Skeletal muscle tissue (tissue), 4 donors: ENCODE data around the gene C4orf17. TPM values are rescaled to one million over a fixed set of nuclear protein-coding genes. Genes with fewer than 3 reads are reported as not detected.
"Not testable (repeated sequence)": the region's sequence is repeated elsewhere in the genome, so short reads cannot be mapped to it uniquely, and the experiment has no call there.

Experiments used
- H3K27ac ChIP-seq: one replicate; pipeline ENCODE4 v1.7.0; 2013; ENCODE audit warnings: mild to moderate bottlenecking, low read depth, low read length, inconsistent platforms
- H3K27me3 ChIP-seq, 3 donors: one replicate each; pipeline ENCODE4 v1.7.0; 2013; ENCODE audit warnings: low read length in 3 of 3; ENCODE audit not compliant: control insufficient read depth in 3 of 3, insufficient read depth in 3 of 3
- H3K36me3 ChIP-seq, 3 donors: one replicate each; pipeline ENCODE4 v1.7.0; 2013; ENCODE audit warnings: low read length in 3 of 3; ENCODE audit not compliant: control insufficient read depth in 3 of 3, insufficient read depth in 3 of 3
- H3K4me1 ChIP-seq, 3 donors: one replicate each; pipeline ENCODE4 v1.7.0; 2013; ENCODE audit warnings: low read length in 3 of 3, mild to moderate bottlenecking in 3 of 3; ENCODE audit not compliant: control insufficient read depth in 3 of 3, insufficient read depth in 3 of 3
- H3K4me3 ChIP-seq, 3 donors: one replicate each; pipeline ENCODE4 v1.7.0; 2013; ENCODE audit warnings: low read length in 3 of 3
- H3K9ac ChIP-seq, 3 donors: one replicate each; pipeline ENCODE4 v1.7.0; 2013; ENCODE audit warnings: low read length in 3 of 3, mild to moderate bottlenecking in 3 of 3, moderate library complexity in 2 of 3, low read depth in 1 of 3
- H3K9me3 ChIP-seq, 3 donors: one replicate each; pipeline ENCODE4 v1.7.0; 2013; ENCODE audit warnings: low read length in 3 of 3; ENCODE audit not compliant: control insufficient read depth in 3 of 3
- total RNA-seq: library from RNA; depleted of rRNA; stranded (reverse); fragments of >200 nt; gene quantifications from one replicate; pipeline ENCODE4 v1.2.3, GENCODE V29; 2014
- donor health status: Osteomylitis.

The C4orf17 gene
- total RNA-seq, 1 donor from 2014 or later: not detected

DNA sequence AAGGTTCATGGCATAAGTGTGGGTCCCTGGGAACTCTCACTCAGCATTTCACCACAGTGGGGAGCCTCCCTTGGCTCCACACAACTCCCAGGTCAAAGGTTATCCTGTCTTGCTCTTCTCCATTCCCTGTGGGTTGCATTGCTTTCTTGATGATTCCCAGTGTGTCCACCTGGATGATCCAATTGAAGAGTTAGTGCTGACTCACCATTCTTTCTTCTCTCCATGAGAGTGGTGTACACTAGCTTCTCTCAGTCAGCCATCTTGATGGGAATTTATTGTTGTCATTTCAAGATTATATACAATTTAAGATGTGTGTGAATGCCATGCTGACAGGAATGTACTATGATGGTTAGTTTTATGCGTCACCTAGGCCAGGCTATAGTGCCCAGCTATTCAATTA lies 25.6 kb upstream of the C4orf17 start:
- no peaks in the 10 kb centered on the region for H3K27me3 ChIP-seq
- H3K4me3 ChIP-seq: no peak overlapping the region
- H3K9ac ChIP-seq: no peak overlapping the region
- no peaks in the 10 kb centered on the region for H3K4me1 ChIP-seq
- peaks cover 0 to 7% (median 2%) of the 10 kb centered on the region in 3 donors for H3K9me3 ChIP-seq
- H3K36me3 ChIP-seq: no peaks in the 10 kb centered on the region
- no peak overlapping the region for H3K27ac ChIP-seq

DNA sequence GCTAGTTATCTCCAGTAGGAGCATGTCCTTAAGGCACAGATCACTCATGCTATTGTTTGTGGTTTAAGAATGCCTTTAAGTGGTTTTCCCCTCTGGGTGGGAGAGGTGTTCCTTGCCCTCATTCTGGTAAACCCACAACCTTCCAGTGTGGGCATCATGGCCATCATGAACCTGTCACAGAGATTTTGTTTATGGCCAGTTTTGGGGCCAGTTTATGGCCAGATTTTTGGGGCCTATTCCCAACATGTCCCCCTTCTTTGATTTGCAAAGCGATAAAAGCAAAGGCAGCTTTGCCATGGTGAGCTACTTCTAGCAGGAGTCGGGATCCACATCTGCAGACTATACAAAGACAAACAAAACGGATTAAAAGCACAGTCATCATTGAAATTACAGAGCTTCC lies 24.2 kb upstream of the C4orf17 start:
- not testable (repeated sequence) for H3K4me1 ChIP-seq, H3K27me3 ChIP-seq, H3K9ac ChIP-seq, H3K9me3 ChIP-seq, H3K27ac ChIP-seq, H3K36me3 ChIP-seq, H3K4me3 ChIP-seq

DNA sequence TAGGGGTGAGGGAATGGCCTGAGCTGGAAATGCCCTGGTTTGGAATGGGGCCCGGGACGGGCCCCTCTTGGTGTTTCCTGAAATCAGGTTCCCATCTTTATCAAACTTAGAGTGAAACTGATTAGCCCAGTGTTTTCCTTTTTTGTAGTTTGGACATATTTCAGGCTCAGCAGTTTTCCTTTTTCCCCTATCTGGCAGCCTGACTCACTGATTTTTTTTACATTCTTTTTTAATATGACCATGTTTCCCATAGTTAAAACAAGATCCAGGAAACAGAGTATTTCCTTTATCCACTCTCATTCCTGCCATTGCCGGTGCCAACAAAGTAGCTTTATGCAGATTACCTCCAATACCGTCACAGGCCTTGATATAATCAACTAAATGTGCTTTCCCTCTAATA lies 20.5 kb upstream of the C4orf17 start:
- Histone ChIP-seq H3K36me3 (no peaks in the 10 kb centered on the region), H3K4me1 (no peaks in the 10 kb centered on the region), H3K9me3 (peaks cover 0 to 3% (median 0%) of the 10 kb centered on the region in 3 donors), H3K4me3 (no peak overlapping the region), H3K27ac (no peak overlapping the region), H3K9ac (no peak overlapping the region), H3K27me3 (no peaks in the 10 kb centered on the region)

DNA sequence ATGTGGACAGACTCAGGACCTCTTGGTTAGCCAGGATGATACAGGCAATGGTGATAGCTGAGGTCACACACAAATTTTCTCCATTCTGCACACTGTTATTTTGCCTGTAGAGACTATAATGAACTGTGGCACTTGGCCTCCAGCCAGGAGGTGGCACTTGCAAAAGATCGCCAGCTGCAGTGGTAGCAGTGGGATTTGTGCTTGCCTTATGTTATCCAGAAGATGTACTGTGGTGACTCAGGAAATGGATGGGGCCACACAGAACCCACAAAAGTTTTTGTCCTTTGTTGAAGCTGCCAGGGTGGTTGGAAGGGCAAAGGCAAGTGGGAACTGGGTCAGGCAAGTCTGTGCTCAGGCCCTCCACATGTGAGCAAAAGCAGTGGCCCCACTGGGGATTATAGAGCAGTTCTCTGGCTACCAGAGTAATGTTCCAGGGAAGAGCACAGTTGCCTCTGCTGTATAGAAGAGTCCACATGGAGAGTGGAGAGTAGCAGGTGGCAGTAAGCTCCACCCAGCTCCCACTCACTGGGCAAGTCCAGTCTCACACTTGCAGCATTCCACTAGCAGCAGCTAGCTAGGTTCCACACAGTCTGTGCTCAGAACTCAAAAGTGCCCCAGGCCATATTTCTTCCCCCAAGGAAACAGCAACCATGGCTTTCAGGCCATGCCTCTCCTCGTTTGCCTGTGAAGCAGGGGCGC lies 5.9 kb upstream of the C4orf17 start:
- H3K4me1 ChIP-seq: no peaks in the 10 kb centered on the region
- no peak overlapping the region for H3K9ac ChIP-seq
- no peak overlapping the region for H3K27ac ChIP-seq
- no peak overlapping the region for H3K4me3 ChIP-seq
- no peaks in the 10 kb centered on the region for H3K9me3 ChIP-seq
- no peaks in the 10 kb centered on the region for H3K36me3 ChIP-seq
- H3K27me3 ChIP-seq: no peaks in the 10 kb centered on the region

DNA sequence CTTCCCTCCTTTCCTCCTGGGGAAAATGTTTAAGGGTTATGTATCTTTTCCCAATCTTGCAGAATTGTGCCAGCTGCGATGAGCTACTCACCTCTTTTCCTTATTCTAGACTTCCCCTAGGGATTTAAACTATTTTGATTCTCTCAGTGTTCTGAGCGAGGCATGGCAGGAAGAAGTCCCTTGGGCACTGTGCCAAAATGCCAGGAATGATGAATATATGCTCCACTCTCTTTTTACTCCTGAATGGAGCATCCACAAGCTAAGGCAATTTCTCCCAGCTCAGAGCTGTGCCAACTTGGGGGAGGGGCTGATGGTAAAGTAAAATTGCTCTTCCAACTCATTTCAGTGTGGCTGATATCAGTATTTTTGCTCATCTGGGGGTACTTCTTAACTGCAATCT lies 4.0 kb upstream of the C4orf17 start:
- H3K4me1 ChIP-seq: no peaks in the 10 kb centered on the region
- H3K27ac ChIP-seq: no peak overlapping the region
- no peak overlapping the region for H3K4me3 ChIP-seq
- H3K9ac ChIP-seq: no peak overlapping the region
- H3K36me3 ChIP-seq: no peaks in the 10 kb centered on the region
- H3K9me3 ChIP-seq: no peaks in the 10 kb centered on the region
- no peaks in the 10 kb centered on the region for H3K27me3 ChIP-seq

DNA sequence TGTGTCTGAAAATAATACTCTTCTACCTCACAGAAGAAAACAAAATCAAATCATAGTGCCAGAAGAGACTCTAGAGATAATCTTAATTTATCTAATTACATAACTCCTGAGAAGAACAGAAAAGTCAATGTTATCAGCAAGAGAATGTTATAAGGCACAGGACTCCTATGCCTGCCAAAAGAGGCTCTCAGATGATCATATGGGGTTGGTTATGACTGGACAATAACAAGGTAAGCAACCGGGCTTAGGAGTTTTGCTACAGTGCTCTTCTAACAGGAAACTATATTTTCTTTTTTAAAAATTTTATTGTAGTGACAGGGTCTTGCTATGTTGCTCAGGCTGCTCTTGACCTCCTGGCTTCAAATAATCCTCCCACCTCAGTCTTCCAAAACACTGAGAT lies 3.5 kb upstream of the C4orf17 start:
- no peaks in the 10 kb centered on the region for H3K9me3 ChIP-seq

DNA sequence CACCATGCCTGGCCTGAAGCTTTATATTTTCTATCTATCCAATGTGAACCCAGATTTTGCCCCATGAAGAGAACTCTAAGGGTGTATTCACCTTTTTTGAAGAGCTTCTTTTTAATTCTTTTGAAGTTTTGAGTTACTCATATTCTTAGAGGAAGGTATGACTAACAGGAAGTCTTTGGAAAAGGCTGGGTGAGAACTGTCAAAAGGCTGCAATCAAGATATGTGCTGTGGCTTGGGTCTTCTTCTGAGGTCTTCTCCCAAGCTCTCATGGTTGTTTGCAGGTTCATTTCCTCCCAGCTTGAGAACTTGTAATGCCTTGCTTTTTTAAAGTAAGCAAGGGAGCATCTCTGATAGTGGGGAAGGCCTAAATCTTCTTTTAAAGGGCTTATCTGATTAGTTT lies 3.1 kb upstream of the C4orf17 start:
- H3K4me3 ChIP-seq: no peak overlapping the region

More for the DNA sequence above, 3.5 kb upstream of the C4orf17 start:
- no peak overlapping the region for H3K9ac ChIP-seq
- H3K36me3 ChIP-seq: no peaks in the 10 kb centered on the region
- no peaks in the 10 kb centered on the region for H3K4me1 ChIP-seq
- H3K27me3 ChIP-seq: no peaks in the 10 kb centered on the region
- H3K4me3 ChIP-seq: no peak overlapping the region
- H3K27ac ChIP-seq: no peak overlapping the region

DNA sequence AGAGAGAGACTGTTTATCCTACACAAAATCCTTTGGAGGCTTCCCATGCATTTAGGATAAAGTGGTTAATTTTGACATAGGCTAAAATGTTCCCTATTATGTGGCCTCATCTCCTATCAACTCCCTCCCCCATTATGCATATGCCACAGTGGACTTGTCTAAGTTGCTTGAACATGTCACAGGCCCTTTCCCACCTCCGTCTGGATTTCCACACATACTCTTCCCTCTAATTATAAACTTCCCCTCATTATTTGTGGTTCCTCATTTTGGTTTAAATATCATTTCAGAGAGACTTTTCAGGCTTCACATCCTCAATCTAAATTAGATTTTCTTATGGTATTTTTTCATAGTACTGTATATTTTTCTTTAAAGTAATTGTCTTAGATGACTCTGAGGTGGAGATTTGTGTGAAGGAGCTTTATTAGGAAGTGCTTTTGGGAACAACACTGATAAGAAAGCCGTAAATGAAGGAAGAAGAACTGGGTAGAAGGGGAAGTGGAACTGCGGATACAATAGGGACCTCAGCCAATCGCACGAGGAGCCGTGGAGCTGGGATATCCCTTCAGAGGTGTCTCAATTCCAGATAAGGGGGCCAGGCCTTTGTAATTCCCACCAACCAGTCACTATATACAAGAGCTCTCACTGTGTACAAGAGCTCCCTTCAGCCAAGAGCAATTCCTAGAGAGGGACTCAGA lies 7.9 kb downstream of the C4orf17 start:
- H3K27ac ChIP-seq: no peak overlapping the region
- no peaks in the 10 kb centered on the region for H3K27me3 ChIP-seq
- no peak overlapping the region for H3K9ac ChIP-seq
- no peaks in the 10 kb centered on the region for H3K4me1 ChIP-seq
- H3K4me3 ChIP-seq: no peak overlapping the region
- H3K36me3 ChIP-seq: no peaks in the 10 kb centered on the region
- no peaks in the 10 kb centered on the region for H3K9me3 ChIP-seq

More for the DNA sequence above, 3.1 kb upstream of the C4orf17 start:
- H3K27ac ChIP-seq: no peak overlapping the region
- no peaks in the 10 kb centered on the region for H3K36me3 ChIP-seq
- no peaks in the 10 kb centered on the region for H3K27me3 ChIP-seq
- H3K9me3 ChIP-seq: no peaks in the 10 kb centered on the region
- no peaks in the 10 kb centered on the region for H3K4me1 ChIP-seq
- H3K9ac ChIP-seq: no peak overlapping the region

DNA sequence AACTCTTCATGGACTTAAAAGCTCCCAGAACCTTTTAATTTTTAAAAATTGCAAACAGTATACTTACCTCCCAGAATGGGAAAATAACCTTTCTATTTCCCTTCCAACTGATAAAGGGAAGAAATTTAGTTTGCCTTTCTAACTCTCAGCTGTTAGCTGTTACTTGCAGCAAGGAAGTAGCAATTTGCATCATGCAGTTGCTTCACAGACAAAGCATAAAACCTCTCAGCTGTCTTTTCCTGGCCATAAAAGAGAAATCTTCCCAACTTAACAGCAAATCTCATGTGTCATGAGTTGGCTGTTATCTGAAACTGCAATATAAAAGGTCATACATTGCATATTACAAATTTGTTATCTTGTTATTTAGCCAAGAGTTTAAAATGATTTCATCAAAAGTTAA lies 18.4 kb downstream of the C4orf17 start:
- Histone ChIP-seq H3K27me3 (peaks cover 0 to 2% (median 0%) of the 10 kb centered on the region in 3 donors), H3K9ac (no peak overlapping the region), H3K36me3 (no peaks in the 10 kb centered on the region), H3K27ac (no peak overlapping the region), H3K9me3 (no peaks in the 10 kb centered on the region), H3K4me1 (no peaks in the 10 kb centered on the region), H3K4me3 (no peak overlapping the region)

DNA sequence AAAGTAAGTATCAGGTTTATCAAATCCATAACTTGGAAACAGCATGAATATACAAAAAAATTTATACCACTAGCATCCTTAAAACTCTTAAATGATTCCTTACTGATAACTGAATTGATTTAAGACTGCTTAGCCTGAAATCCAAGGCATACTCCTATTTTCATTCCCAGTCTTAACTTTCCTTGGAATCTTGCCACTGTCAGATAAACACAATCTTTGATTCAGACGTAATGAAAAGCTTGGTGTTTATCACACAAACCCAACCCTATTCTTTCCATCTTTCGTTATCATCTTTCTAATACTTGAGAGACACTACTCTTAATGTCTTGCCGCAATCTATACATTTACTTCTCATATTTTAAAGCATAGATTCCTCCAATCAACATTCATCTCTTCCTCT lies 19.1 kb downstream of the C4orf17 start:
- Histone ChIP-seq H3K4me1 (no peaks in the 10 kb centered on the region), H3K27ac (no peak overlapping the region), H3K9ac (no peak overlapping the region), H3K9me3 (no peaks in the 10 kb centered on the region), H3K27me3 (peaks cover 0 to 2% (median 0%) of the 10 kb centered on the region in 3 donors), H3K36me3 (no peaks in the 10 kb centered on the region), H3K4me3 (no peak overlapping the region)
